Fibroblast of lung (primary cell): Measurements from ENCODE around the gene OTOG.

Experiments used
- EZH2 ChIP-seq: IDR thresholded peaks from 2 replicates; pipeline ENCODE4 v1.5.1; 2012; ENCODE audit warnings: low read length, control low read depth, mild to moderate bottlenecking; ENCODE audit errors: missing control alignments
- TF ChIP-seq, protein P1 (sequence below), 2 donors: IDR thresholded peaks in 1 of 2; conservative IDR thresholded peaks in 1 of 2; 1 replicate in 1 of 2; 2 replicates in 1 of 2; pipeline ENCODE4 v1.5.1; 2011 to 2012; ENCODE audit warnings: low read length in 2 of 2, control low read depth in 1 of 2, inconsistent platforms in 1 of 2, low read depth in 1 of 2, mild to moderate bottlenecking in 1 of 2

DNA sequence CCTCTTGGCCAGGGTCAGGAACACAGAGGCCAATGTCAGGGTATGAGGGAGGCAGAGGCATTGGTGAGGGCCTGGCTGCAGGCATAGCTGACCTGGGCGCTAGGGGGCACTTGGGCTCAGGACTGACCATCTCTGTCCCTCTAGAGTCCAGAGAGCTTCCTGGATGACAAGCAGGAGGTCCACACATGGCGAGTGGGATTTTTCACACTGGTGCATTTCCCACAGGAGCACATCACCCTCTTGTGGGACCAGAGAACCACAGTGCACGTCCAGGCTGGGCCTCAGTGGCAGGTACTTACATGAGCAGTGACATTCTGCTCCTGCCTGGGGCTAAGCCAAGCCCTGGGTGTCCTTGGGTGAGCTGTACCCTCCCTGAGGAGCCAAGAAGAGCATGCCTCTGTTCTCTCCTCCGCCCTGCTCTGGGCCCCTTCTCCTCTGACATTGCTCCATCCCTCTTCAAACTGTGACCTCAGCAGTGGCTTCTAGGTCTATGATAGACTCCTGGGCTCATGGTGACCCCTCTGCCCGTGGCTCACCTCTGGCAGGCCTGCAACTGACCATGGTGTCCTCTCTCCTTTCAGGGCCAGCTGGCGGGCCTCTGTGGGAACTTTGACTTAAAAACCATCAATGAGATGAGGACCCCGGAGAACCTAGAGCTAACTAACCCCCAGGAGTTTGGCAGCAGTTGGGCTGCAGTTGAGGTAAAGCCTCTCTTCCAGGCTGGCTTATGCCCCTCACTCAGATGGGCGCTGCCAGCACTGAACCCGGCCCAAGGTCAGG is 46.6 kb downstream of the OTOG start:
- TF ChIP-seq, protein P1, sequence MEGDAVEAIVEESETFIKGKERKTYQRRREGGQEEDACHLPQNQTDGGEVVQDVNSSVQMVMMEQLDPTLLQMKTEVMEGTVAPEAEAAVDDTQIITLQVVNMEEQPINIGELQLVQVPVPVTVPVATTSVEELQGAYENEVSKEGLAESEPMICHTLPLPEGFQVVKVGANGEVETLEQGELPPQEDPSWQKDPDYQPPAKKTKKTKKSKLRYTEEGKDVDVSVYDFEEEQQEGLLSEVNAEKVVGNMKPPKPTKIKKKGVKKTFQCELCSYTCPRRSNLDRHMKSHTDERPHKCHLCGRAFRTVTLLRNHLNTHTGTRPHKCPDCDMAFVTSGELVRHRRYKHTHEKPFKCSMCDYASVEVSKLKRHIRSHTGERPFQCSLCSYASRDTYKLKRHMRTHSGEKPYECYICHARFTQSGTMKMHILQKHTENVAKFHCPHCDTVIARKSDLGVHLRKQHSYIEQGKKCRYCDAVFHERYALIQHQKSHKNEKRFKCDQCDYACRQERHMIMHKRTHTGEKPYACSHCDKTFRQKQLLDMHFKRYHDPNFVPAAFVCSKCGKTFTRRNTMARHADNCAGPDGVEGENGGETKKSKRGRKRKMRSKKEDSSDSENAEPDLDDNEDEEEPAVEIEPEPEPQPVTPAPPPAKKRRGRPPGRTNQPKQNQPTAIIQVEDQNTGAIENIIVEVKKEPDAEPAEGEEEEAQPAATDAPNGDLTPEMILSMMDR (conservative IDR thresholded peaks at IDR 0.05 in 1 of 2, IDR thresholded peaks at IDR 0.05 in 1 of 2; ENCODE audit: low read depth in 1 of 2, low read length in 2 of 2) = no peak
- TF ChIP-seq EZH2 = no peak
